ENCODE results near the gene MED26.

GRCh38 chr19:16585094-16585801 is 42.8 kb downstream of the MED26 start:
- no peak for TF ChIP-seq EZH2 (IDR thresholded peaks at IDR 0.05; ENCODE audit: insufficient read depth, poor library complexity, severe bottlenecking)
- TF ChIP-seq EZH2phosphoT487 (IDR thresholded peaks at IDR 0.05; ENCODE audit: insufficient read depth, low read depth) = no peak

Measured in GM23248 (cell line).